GM19025 (cell line): ENCODE measurements around the gene TMEM203.

Experiments used
- ATAC-seq: cut with Tn5 transposase; IDR thresholded peaks from one replicate; pipeline ENCODE4 v1.9.1; 2021; ENCODE audit warnings: mild to moderate bottlenecking, low read depth, moderate library complexity; ENCODE audit not compliant: unreplicated experiment

Gene TMEM203

GRCh38 chr9:137182836-137183235 is 22.6 kb downstream of the TMEM203 start:
- no peak for ATAC-seq

GRCh38 chr9:137181680-137182079 is 23.8 kb downstream of the TMEM203 start:
- ATAC-seq: no peak

GRCh38 chr9:137180491-137180890 is 25.0 kb downstream of the TMEM203 start:
- no peak for ATAC-seq

- no peak for ATAC-seq
These were observed 25.7 kb downstream of the TMEM203 start for GRCh38 chr9:137179761-137180160.

- ATAC-seq: no peak
These were observed 26.4 kb downstream of the TMEM203 start for GRCh38 chr9:137178939-137179630.

GRCh38 chr9:137178201-137178938 is 27.1 kb downstream of the TMEM203 start:
- ATAC-seq: no peak

GRCh38 chr9:137176302-137177182 is 28.9 kb downstream of the TMEM203 start:
- no peak for ATAC-seq

- ATAC-seq: no peak
These were observed 30.0 kb downstream of the TMEM203 start for GRCh38 chr9:137175345-137175961.

GRCh38 chr9:137174722-137175293 is 30.6 kb downstream of the TMEM203 start:
- no peak for ATAC-seq

- ATAC-seq: no peak
These were observed 31.4 kb downstream of the TMEM203 start for GRCh38 chr9:137173796-137174664.

- ATAC-seq: no peak
These were observed 32.3 kb downstream of the TMEM203 start for GRCh38 chr9:137172901-137173795.

GRCh38 chr9:137171149-137171900 is 34.1 kb downstream of the TMEM203 start:
- no peak for ATAC-seq

- no peak for ATAC-seq
These were observed 34.8 kb downstream of the TMEM203 start for GRCh38 chr9:137170486-137171148.

- no peak for ATAC-seq
These were observed 35.5 kb downstream of the TMEM203 start, which contains the start of gene LRRC26 for GRCh38 chr9:137169896-137170358. TSS of gene LRRC26 (minus strand) at chr9:137170051. CDS start at chr9:137169943, 108 bp downstream.

- no peak for ATAC-seq
These were observed 36.3 kb downstream of the TMEM203 start for GRCh38 chr9:137168904-137169856.

- no peak for ATAC-seq
These were observed 36.9 kb downstream of the TMEM203 start for GRCh38 chr9:137168573-137168903.
